ENCODE data around the gene QRICH2. TPM values are rescaled to one million over a fixed set of nuclear protein-coding genes. Genes with fewer than 3 reads are reported as not detected.

QRICH2 gene
- total and polyA plus RNA-seq, 9 of the 15 experiments (the other 6 are each of a cell fraction or from before 2014, with no cell fraction given) = 0.03 to 1.6 (median 0.81) TPM

GRCh38 chr17:76268991-76269981 lies 38.8 kb downstream of the QRICH2 start (continued):
- no peak for TF ChIP-seq NR0B1 (IDR thresholded peaks at IDR 0.05; ENCODE audit: partially characterized antibody)
- no peak for TF ChIP-seq COPS2 (conservative IDR thresholded peaks at IDR 0.05)
- no peak for TF ChIP-seq FOXM1 (IDR thresholded peaks at IDR 0.05; ENCODE audit: low read depth)
- no peak for TF ChIP-seq FOXM1 (CRISPR knock-in tag; IDR thresholded peaks at IDR 0.05; ENCODE audit: low read depth)
- TF ChIP-seq HDGF (IDR thresholded peaks at IDR 0.05) = no peak
- 0 out of 2 replicates have a peak, but pooled peaks have one; percentile 68 for TF ChIP-seq FOXP4 (CRISPR knock-in tag; IDR thresholded peaks at IDR 0.05; ENCODE audit: borderline replicate concordance)
- no peak for TF ChIP-seq ETV1 (tag; conservative IDR thresholded peaks at IDR 0.05; ENCODE audit: low read depth)
- TF ChIP-seq MAX (CRISPR knock-in tag; IDR thresholded peaks at IDR 0.05) = no peak; the same call in 1 of the 2 replicates
- TF ChIP-seq POU5F1 (IDR thresholded peaks at IDR 0.05; ENCODE audit: borderline replicate concordance, low read depth, low read length, partially characterized antibody) = no peak
- TF ChIP-seq NRF1 (conservative IDR thresholded peaks at IDR 0.05 in 1 of 2, IDR thresholded peaks at IDR 0.05 in 1 of 2) = peak; percentile 20 to 47; a peak in 2 of 4 replicates
- TF ChIP-seq POLR2B (IDR thresholded peaks at IDR 0.05; ENCODE audit: low read depth, partially characterized antibody) = peak; percentile 19
- 0 out of 2 replicates have a peak, but pooled peaks have one; percentile 25 for TF ChIP-seq ETS1 (conservative IDR thresholded peaks at IDR 0.05; ENCODE audit: control insufficient read depth, low read depth, low read length)
- no peak for TF ChIP-seq DPF2 (IDR thresholded peaks at IDR 0.05)
- TF ChIP-seq KLF1 (tag; IDR thresholded peaks at IDR 0.05) = no peak
- peak; percentile 20; the same call in 1 of the 2 replicates for TF ChIP-seq ZBTB33 (CRISPR knock-in tag; IDR thresholded peaks at IDR 0.05)
- no peak for TF ChIP-seq RUNX1 (IDR thresholded peaks at IDR 0.05; ENCODE audit: low read depth)
- no peak for TF ChIP-seq TFE3 (CRISPR knock-in tag; IDR thresholded peaks at IDR 0.05)
- 0 out of 2 replicates have a peak, but pooled peaks have one; percentile 12 for TF ChIP-seq SMARCA4 (IDR thresholded peaks at IDR 0.05)

Measured in K562 (cell line).